Fibroblast of the aortic adventitia (primary cell): Measurements from ENCODE around the gene FMNL2. TPM values are rescaled to one million over a fixed set of nuclear protein-coding genes. Genes with fewer than 3 reads are reported as not detected.
A peak's percentile ranks its signal among the peaks of the same experiment; 100 is the strongest.
"Not testable (repeated sequence)": the region's sequence is repeated elsewhere in the genome, so short reads cannot be mapped to it uniquely, and the experiment has no call there.

ENCODE experiments used
- DNase-seq: peaks from one replicate; pipeline ENCODE4 v3.0.0-alpha.2; 2010; ENCODE audit warnings: low read depth
- H3K4me3 ChIP-seq: 2 replicates; pipeline ENCODE4 v1.5.1; 2011; ENCODE audit warnings: low read depth, mild to moderate bottlenecking, control low read depth, low read length, moderate library complexity
- total RNA-seq: library from RNA; depleted of rRNA; stranded (reverse); fragments of >200 nt; gene quantifications from 2 replicates; pipeline ENCODE4 v1.2.3, GENCODE V29; 2012; ENCODE audit warnings: low replicate concordance
- TF ChIP-seq, protein P1 (sequence below): IDR thresholded peaks from 2 replicates; pipeline ENCODE4 v1.5.1; 2011; ENCODE audit warnings: mild to moderate bottlenecking, low read length, control low read depth, inconsistent platforms; ENCODE audit not compliant: insufficient read depth

FMNL2 gene
- total RNA-seq, 1 donor = 23.6 TPM

- DNase-seq = peak; percentile 36
- TF ChIP-seq, protein P1, sequence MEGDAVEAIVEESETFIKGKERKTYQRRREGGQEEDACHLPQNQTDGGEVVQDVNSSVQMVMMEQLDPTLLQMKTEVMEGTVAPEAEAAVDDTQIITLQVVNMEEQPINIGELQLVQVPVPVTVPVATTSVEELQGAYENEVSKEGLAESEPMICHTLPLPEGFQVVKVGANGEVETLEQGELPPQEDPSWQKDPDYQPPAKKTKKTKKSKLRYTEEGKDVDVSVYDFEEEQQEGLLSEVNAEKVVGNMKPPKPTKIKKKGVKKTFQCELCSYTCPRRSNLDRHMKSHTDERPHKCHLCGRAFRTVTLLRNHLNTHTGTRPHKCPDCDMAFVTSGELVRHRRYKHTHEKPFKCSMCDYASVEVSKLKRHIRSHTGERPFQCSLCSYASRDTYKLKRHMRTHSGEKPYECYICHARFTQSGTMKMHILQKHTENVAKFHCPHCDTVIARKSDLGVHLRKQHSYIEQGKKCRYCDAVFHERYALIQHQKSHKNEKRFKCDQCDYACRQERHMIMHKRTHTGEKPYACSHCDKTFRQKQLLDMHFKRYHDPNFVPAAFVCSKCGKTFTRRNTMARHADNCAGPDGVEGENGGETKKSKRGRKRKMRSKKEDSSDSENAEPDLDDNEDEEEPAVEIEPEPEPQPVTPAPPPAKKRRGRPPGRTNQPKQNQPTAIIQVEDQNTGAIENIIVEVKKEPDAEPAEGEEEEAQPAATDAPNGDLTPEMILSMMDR = no peak
- H3K4me3 ChIP-seq = no peak overlapping the region
Observed at GRCh38 chr2:152518641-152519580, 183.9 kb downstream of the FMNL2 start.

- DNase-seq = no peak
- TF ChIP-seq, protein P1 = no peak
- no peak overlapping the region for H3K4me3 ChIP-seq
Observed at GRCh38 chr2:152519581-152519952, 184.6 kb downstream of the FMNL2 start.

GRCh38 chr2:152520759-152521158 is 185.8 kb downstream of the FMNL2 start:
- H3K4me3 ChIP-seq = no peak overlapping the region
- DNase-seq = no peak
- TF ChIP-seq, protein P1 = no peak

GRCh38 chr2:152522446-152522845 is 187.5 kb downstream of the FMNL2 start:
- not testable (repeated sequence) for DNase-seq, H3K4me3 ChIP-seq

- DNase-seq = peak; percentile 79
- no peak overlapping the region for H3K4me3 ChIP-seq
- TF ChIP-seq, protein P1 = no peak
Observed at GRCh38 chr2:152523091-152523490, 188.1 kb downstream of the FMNL2 start.

DNA sequence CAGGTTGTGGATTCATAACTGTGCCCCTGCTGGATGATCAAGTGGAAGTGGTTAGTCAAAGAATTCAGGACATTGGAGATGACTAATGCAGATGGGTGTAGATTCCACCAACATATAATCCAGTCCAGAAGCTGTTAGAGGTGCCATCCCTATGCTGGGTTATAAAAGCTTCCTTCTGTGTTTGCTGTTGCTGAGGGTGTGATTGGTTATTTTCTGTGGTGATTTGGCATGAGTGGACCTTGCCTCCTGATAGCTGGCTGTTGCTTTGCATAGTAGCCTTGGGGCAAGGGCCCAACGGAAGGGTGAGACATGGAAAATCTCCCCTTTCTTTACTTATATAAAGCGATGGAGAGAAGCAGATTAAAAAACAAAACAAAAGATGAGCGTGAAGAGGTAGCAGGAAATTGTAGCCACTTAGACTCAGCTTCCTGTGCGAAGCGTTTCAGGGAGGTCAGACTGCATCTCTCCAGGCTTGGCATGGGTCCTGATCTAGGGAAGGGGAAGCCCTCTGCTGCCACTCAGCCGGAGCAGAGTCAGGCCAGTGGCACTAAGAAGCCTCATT is 190.4 kb downstream of the FMNL2 start:
- peak; percentile 48 for DNase-seq
- TF ChIP-seq, protein P1 = no peak
- H3K4me3 ChIP-seq = no peak overlapping the region

- H3K4me3 ChIP-seq = no peak overlapping the region
- no peak for DNase-seq
- TF ChIP-seq, protein P1 = no peak
Observed at GRCh38 chr2:152529420-152530115, 194.6 kb downstream of the FMNL2 start.
